CD1c-positive myeloid dendritic cell (primary cell): Measurements from ENCODE around the gene MEGF10.
A peak's percentile ranks its signal among the peaks of the same experiment; 100 is the strongest.

ENCODE experiments used
- DNase-seq: peaks from one replicate; pipeline ENCODE4 v3.0.0-alpha.2; 2016; ENCODE audit errors: extremely low spot score

The MEGF10 gene

GRCh38 chr5:127326976-127327755, 36.6 kb downstream of the MEGF10 start:
- peak; percentile 4 for DNase-seq

- DNase-seq: no peak
These were observed 39.5 kb downstream of the MEGF10 start for GRCh38 chr5:127330116-127330515.

GRCh38 chr5:127331890-127332649, 41.5 kb downstream of the MEGF10 start:
- DNase-seq: no peak

- DNase-seq: no peak
These were observed 42.9 kb downstream of the MEGF10 start for GRCh38 chr5:127333483-127333882.

GRCh38 chr5:127335381-127335780, 44.8 kb downstream of the MEGF10 start:
- no peak for DNase-seq

GRCh38 chr5:127337876-127338275, 47.3 kb downstream of the MEGF10 start:
- DNase-seq: no peak

GRCh38 chr5:127338501-127338900, 47.9 kb downstream of the MEGF10 start:
- no peak for DNase-seq

DNA sequence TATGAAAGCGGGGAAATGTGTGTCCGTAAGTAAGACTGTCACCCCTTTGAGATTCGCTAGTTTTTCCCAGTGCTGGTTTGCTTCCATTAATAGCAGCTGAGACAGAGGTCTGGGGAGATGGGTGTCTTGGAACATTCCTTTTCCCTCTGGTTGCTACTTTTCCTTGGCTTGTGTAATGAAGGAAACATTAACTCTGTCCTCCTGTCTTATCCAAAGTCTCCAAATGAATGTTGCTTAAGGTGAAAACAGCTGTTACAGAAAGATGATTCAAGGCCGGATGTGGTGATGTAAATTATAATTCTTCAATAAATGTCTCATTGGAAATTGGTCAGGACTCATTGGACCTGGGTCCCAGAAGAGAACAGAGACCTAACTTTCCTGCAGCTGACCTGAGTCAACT, 50.0 kb downstream of the MEGF10 start:
- no peak for DNase-seq

- DNase-seq: no peak
These were observed 51.8 kb downstream of the MEGF10 start for GRCh38 chr5:127342364-127342763.

- DNase-seq: no peak
These were observed 52.7 kb downstream of the MEGF10 start for GRCh38 chr5:127343313-127343712.

DNA sequence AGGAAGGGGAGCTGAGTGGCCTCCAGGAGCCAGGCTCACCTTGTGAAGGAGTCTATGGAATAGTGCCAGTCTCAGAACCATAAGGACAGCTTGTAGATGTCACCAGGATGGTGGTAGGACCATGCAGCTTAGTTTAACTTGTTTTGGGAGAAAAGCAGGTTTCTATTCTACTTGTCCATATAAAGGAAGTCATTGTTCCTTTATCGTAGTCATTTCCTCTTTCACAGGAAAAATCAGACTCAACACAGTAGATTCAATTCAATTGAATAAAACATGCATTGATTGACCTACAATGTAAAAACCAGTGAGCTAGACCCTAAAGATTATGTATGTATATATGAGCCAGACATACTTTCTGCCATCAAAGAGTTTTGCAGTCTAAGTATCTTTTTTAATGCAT, 53.3 kb downstream of the MEGF10 start:
- DNase-seq: no peak

DNA sequence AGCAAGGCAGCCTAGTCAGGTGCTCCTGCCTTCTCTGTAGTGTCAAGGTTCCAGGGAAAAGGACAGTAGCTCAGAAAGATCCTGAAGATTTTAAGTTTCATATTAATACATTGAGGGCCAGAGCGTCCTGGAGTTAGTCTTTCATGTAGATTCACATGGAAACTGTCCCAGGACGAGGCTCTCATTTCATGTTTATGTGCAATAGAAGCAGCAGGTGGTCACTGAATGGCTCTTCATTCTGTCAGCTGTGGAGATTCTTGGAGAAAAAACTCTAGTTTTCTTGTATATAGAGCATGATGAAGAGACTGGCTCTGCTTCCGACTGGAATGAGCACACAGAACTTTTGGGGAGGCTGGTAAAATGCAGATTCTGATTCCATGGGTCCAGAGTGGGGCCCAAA, 54.3 kb downstream of the MEGF10 start:
- no peak for DNase-seq

GRCh38 chr5:127351418-127351817, 60.8 kb downstream of the MEGF10 start:
- no peak for DNase-seq

- no peak for DNase-seq
These were observed 61.5 kb downstream of the MEGF10 start for GRCh38 chr5:127352068-127352467.

- DNase-seq: no peak
These were observed 62.7 kb downstream of the MEGF10 start for GRCh38 chr5:127353327-127353726.

DNA sequence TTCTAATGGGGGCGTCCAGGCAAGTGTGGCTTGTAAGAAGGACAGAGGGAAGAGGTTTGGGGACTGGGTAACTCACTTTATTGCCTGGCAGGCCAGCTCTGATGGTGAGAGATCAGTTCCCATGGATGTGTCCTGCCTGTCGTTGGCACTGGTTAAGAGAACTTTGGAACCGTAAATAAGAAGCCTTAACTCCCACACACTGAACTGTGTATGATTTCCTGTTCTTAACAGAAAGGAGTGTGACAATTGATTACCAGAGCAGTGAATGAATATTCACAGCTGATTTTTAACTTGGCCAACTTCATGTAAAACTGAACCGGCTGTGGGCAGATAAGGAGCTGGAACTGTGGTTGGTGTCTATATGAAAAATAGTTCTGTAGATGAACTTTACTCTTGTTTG, 63.2 kb downstream of the MEGF10 start:
- DNase-seq: no peak

- DNase-seq: no peak
These were observed 64.7 kb downstream of the MEGF10 start for GRCh38 chr5:127355337-127355736.

DNA sequence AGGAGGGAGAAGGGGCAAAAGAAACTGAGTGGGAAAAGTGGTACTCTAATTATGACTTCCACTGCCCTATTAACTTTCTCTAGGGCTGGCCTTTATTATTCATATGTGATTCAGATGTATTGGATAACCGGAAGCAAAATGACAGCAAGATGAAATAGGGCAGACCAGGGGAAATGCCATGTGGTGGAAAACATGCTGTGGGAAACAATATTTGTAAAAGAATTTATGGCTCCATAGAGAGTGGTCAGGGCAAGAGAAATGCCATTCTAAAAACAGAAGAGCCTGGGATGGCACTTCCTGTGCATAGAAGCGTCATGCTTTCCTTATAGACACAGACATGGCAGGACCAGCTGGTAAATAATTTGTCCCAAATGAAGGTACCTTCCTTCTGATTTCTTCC, 67.7 kb downstream of the MEGF10 start:
- DNase-seq: no peak

DNA sequence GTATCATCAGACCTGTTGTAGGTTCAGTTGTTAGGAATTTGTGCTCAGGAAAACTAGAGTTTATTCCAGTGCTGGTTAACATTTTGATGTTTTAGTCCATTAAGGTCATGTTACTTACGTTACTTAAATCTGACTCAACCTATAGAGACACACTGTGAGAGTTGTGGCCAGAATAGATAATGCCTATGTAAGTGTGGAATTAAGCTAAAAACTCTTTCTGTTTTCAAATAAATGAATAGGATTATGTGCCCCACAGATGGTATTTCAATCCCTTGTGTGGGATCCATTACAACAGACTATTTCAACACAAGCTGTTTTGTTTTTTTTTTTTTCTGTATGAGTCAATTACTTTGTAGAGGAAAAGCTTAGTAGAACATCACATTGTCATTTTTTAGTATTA, 68.1 kb downstream of the MEGF10 start:
- DNase-seq: no peak

DNA sequence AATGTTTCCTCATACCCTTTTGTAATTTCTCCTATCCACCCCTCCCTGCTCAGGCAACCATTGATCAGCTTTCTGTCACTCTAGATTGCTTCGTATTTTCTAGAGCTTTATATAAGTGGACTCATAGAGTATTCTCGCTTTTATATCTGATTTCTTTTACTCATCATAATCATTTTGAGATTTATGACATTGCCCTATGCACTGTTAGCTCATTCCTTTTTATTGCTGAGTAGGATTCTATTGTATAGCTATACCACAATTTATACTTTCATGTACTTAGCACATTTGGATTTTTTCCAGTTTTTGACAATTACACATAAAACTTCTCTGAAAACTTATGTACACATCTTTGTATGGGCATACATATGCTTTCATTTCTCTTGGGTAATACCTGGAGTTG, 68.9 kb downstream of the MEGF10 start:
- no peak for DNase-seq

DNA sequence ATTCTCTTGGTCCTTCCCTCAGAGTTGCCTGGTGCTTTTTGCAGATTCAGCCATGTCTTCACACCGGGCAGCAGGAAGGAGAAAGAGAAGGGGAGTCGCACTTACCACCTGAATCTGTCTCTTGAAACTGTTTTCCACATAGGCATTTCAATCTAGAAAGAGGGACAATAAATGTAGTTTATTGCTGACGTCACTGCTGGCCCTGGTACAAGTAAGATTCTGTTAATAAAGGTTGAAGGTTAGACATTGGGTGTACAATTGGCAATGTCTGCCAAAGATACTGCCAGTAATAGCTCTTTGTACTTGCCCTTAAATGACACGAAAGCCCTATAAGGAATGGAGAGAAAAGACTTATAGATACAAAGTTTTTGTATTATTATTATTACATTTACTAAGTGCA, 72.8 kb downstream of the MEGF10 start:
- no peak for DNase-seq

GRCh38 chr5:127367029-127367428, 76.4 kb downstream of the MEGF10 start:
- DNase-seq: no peak

DNA sequence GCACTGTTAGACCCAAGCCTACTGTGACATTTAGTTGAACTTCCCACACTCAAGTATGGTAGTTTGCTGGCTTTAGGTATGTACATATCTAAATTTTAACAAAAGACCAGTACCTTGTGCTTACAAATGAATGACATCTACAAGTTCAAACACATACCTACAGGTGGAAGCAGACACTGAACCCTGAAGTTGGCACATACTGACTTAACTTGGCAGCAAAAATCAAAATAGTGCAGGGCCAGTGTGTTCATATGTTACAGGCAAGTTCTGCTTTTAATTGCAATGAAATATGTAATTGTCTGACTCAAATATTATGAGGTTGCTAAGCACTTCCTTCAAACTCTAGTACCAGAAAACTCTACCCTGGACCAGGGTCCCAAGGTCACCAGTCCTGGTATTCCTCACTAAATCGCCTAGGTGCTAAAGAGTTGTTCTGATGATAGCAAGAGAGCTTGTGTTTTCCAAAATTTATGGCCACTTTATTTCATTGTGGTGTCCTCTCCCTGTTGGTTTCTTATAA, 77.4 kb downstream of the MEGF10 start:
- DNase-seq: no peak
